Skeletal muscle satellite cell (primary cell): ENCODE results near the gene TCN1.
"Not testable (repeated sequence)": the region's sequence is repeated elsewhere in the genome, so short reads cannot be mapped to it uniquely, and the experiment has no call there.

Experiments used
- H3K27me3 ChIP-seq: 2 replicates; pipeline ENCODE4 v1.7.0; 2013; ENCODE audit warnings: low read length; ENCODE audit not compliant: control insufficient read depth, insufficient read depth
- H3K36me3 ChIP-seq: 2 replicates; pipeline ENCODE4 v1.7.0; 2013; ENCODE audit warnings: mild to moderate bottlenecking, control low read depth, low read length; ENCODE audit not compliant: insufficient read depth
- H3K4me1 ChIP-seq: 2 replicates; pipeline ENCODE4 v1.7.0; 2013; ENCODE audit warnings: low read length; ENCODE audit not compliant: control insufficient read depth, insufficient read depth
- H3K4me2 ChIP-seq: 2 replicates; pipeline ENCODE4 v1.7.0; 2013; ENCODE audit warnings: mild to moderate bottlenecking, low read length
- H3K4me3 ChIP-seq: 2 replicates; pipeline ENCODE4 v1.7.0; 2013; ENCODE audit warnings: low read length
- H3K9ac ChIP-seq: 2 replicates; pipeline ENCODE4 v1.7.0; 2013; ENCODE audit warnings: mild to moderate bottlenecking, low read depth, low read length, moderate library complexity
- H3K9me3 ChIP-seq: replicated peaks from 2 replicates; pipeline ENCODE4 v1.7.0; 2013; ENCODE audit warnings: mild to moderate bottlenecking, control low read depth, low read length

The TCN1 gene

GRCh38 chr11:59854871-59855270 lies 11.4 kb downstream of the TCN1 start:
- H3K36me3 ChIP-seq, result no peaks in the 10 kb centered on the region
- H3K4me2 ChIP-seq, result no peak overlapping the region
- no peak overlapping the region for H3K9ac ChIP-seq
- H3K9me3 ChIP-seq, result no peaks in the 10 kb centered on the region
- no peaks in the 10 kb centered on the region for H3K27me3 ChIP-seq
- H3K4me3 ChIP-seq, result no peak overlapping the region
- H3K4me1 ChIP-seq, result no peaks in the 10 kb centered on the region

GRCh38 chr11:59851416-59851815 lies 14.9 kb downstream of the TCN1 start:
- H3K9ac ChIP-seq, H3K4me2 ChIP-seq, H3K9me3 ChIP-seq, H3K27me3 ChIP-seq, H3K36me3 ChIP-seq, H3K4me1 ChIP-seq, H3K4me3 ChIP-seq: not testable (repeated sequence)

GRCh38 chr11:59849551-59849950 lies 16.7 kb downstream of the TCN1 start:
- not testable (repeated sequence) for H3K9ac ChIP-seq, H3K27me3 ChIP-seq, H3K9me3 ChIP-seq, H3K36me3 ChIP-seq, H3K4me1 ChIP-seq, H3K4me2 ChIP-seq, H3K4me3 ChIP-seq

DNA sequence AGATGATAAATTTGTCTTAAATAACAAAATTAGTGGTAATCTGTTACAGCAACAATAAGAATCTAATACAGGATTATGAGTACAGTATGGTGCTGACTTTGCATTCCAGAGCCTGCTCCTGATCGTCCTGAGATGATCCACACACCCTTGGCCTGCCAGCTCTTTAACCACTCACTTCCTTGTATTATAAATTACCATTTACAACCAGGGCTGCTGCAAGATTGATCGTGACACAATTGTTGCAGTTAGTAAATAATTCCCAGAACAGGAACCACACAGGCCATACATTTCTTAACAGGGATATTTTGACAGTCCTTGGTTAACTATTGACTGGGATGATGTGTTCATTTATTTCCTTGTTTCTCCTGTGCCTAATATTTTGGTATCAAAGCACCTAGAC lies 17.2 kb downstream of the TCN1 start:
- Histone ChIP-seq H3K9me3 (no peaks in the 10 kb centered on the region), H3K36me3 (no peaks in the 10 kb centered on the region), H3K27me3 (no peaks in the 10 kb centered on the region), H3K9ac (no peak overlapping the region), H3K4me2 (no peak overlapping the region), H3K4me3 (no peak overlapping the region), H3K4me1 (no peaks in the 10 kb centered on the region)

GRCh38 chr11:59848439-59848838 lies 17.8 kb downstream of the TCN1 start:
- H3K4me3 ChIP-seq, H3K4me1 ChIP-seq, H3K36me3 ChIP-seq, H3K9ac ChIP-seq, H3K27me3 ChIP-seq, H3K4me2 ChIP-seq, H3K9me3 ChIP-seq: not testable (repeated sequence)

DNA sequence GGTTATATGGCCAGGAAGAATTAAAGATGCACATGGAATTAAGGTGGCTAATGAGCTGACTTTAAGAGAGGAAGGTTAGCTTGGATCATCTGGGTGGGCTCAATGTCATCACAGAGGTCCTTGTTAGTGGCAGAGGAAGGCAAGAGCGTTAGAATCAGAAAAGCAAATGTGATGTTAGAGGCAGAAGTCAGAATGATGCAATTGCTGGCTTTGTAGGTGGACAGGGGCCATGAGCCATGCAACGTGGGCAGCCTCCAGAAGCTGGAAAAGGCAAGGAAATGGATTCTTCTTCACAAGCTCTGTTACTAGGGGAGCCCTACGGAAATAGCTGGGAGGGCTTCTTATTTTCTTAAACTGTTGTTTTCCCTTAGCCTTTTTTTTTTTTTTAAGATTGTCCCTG lies 18.7 kb downstream of the TCN1 start:
- no peak overlapping the region for H3K4me2 ChIP-seq
- H3K4me3 ChIP-seq, result no peak overlapping the region
- H3K9me3 ChIP-seq, result no peaks in the 10 kb centered on the region
- H3K36me3 ChIP-seq, result no peaks in the 10 kb centered on the region
- H3K9ac ChIP-seq, result no peak overlapping the region
- H3K27me3 ChIP-seq, result no peaks in the 10 kb centered on the region
- no peaks in the 10 kb centered on the region for H3K4me1 ChIP-seq

GRCh38 chr11:59846556-59846955 lies 19.7 kb downstream of the TCN1 start:
- no peaks in the 10 kb centered on the region for H3K9me3 ChIP-seq
- no peak overlapping the region for H3K4me3 ChIP-seq
- no peaks in the 10 kb centered on the region for H3K36me3 ChIP-seq
- no peaks in the 10 kb centered on the region for H3K4me1 ChIP-seq
- no peak overlapping the region for H3K4me2 ChIP-seq
- no peaks in the 10 kb centered on the region for H3K27me3 ChIP-seq
- no peak overlapping the region for H3K9ac ChIP-seq

DNA sequence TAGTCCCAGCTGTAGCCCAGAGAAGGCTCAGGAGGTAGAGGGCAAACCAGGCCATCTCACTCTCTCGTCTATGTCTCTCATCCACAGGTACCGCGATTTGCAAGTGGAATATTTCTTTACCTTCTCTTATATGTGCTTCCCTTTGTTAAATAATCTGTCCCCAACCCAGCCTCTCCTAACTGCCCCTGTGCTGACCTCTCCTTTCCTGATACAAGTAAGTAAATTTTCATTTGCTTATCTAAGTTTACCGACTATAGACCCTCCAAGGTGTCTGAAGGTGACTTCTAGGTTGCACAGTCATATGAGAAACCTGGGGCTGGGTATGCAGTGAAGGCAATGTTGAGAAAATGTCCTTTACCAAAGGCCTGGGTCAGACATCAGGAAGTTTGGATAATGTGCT lies 20.9 kb downstream of the TCN1 start, which contains the start of gene CBLIF:
TSS of gene CBLIF (minus strand) at position 101 of the 400 bp plus-strand sequence. CDS start at position 55, 46 bp downstream.
- H3K4me3 ChIP-seq, result no peak within 1 kb of the TSS
- H3K36me3 ChIP-seq, result no peaks in the 10 kb centered on the region
- H3K27me3 ChIP-seq, result no peaks in the 10 kb centered on the region
- no peak within 1 kb of the TSS for H3K4me2 ChIP-seq
- no peaks in the 10 kb centered on the region for H3K9me3 ChIP-seq
- no peak within 1 kb of the TSS for H3K9ac ChIP-seq
- H3K4me1 ChIP-seq, result no peaks in the 10 kb centered on the region

DNA sequence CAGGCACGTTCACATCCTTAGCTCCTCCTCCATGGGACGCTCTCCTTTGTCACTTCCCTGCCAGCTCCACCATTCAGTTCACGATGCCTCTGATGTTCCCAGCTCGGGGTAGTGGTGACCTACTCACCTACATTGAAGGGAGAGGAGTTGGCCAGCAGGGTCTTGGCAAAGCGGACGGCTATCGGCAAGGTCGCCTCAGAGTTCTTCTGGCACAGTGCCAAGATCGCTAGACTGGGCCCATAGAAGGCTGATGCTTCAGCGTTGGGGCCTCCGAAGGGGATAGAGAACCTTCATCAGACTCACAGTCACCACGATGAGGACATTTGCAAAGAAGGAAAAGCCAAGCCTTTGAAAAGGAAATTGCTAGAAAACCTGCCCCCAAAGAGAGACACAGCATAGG lies 24.0 kb downstream of the TCN1 start:
- Histone ChIP-seq H3K36me3 (no peaks in the 10 kb centered on the region), H3K4me3 (no peak overlapping the region), H3K27me3 (no peaks in the 10 kb centered on the region)

DNA sequence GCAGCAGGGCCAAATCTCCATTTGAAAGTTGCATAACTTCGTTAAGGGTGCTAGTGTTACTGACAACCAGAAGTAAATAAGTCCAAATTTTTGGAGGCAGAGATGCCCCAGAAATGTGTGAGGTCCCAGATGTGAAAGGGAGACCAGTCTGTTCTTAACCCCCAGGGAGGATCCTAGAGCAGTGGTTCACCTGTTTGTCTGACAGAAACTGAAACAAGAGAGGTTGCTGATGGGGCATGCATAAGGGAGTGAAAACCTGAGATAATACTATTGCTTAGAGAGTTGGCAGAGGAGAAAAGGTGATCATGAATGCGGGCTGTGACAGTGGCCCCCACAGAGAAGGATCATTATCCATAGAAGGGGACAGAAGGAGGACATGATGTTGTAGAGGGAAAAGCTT lies 24.8 kb downstream of the TCN1 start:
- no peak overlapping the region for H3K4me3 ChIP-seq
- H3K36me3 ChIP-seq, result no peaks in the 10 kb centered on the region
- no peak overlapping the region for H3K4me2 ChIP-seq
- no peaks in the 10 kb centered on the region for H3K9me3 ChIP-seq
- H3K27me3 ChIP-seq, result no peaks in the 10 kb centered on the region
- no peak overlapping the region for H3K9ac ChIP-seq
- no peaks in the 10 kb centered on the region for H3K4me1 ChIP-seq

More for the DNA sequence above, 24.0 kb downstream of the TCN1 start:
- no peaks in the 10 kb centered on the region for H3K9me3 ChIP-seq
- H3K4me2 ChIP-seq, result no peak overlapping the region
- H3K4me1 ChIP-seq, result no peaks in the 10 kb centered on the region
- no peak overlapping the region for H3K9ac ChIP-seq

GRCh38 chr11:59839615-59840014 lies 26.7 kb downstream of the TCN1 start:
- Histone ChIP-seq H3K4me2 (no peak overlapping the region), H3K36me3 (no peaks in the 10 kb centered on the region), H3K9me3 (no peaks in the 10 kb centered on the region), H3K27me3 (no peaks in the 10 kb centered on the region), H3K9ac (no peak overlapping the region), H3K4me1 (no peaks in the 10 kb centered on the region), H3K4me3 (no peak overlapping the region)

GRCh38 chr11:59833602-59834001 lies 32.7 kb downstream of the TCN1 start:
- Histone ChIP-seq H3K36me3 (no peaks in the 10 kb centered on the region), H3K9ac (no peak overlapping the region), H3K27me3 (no peaks in the 10 kb centered on the region), H3K4me2 (no peak overlapping the region), H3K4me1 (no peaks in the 10 kb centered on the region), H3K9me3 (no peaks in the 10 kb centered on the region), H3K4me3 (no peak overlapping the region)
